HCT116 (cell line): Measurements from ENCODE around the gene TGFBR3. TPM values are rescaled to one million over a fixed set of nuclear protein-coding genes. Genes with fewer than 3 reads are reported as not detected.

Source experiments
- ATAC-seq: fragments of 200-7000 bp; cut with Tn5 transposase; 2 replicates; pipeline ENCODE4 v1.9.1; 2020; ENCODE audit warnings: mild to moderate bottlenecking, moderate library complexity
- BruUV-seq: library from RNA; stranded (reverse); fragments of 400-500 nt; replicated peaks from 2 replicates; lab custom pipeline; 2021; lab: Mats Ljungman, UMichigan
- CTCF ChIA-PET: fragments of 300-600 bp; sonication (Branson Sonifier 250); formaldehyde crosslinking; loops from one replicate; lab custom pipeline; 2021; ENCODE audit warnings: antibody characterized with exemption; lab: Charles Lee
- POLR2A ChIA-PET: fragments of 300-600, 350-600 bp; sonication (Branson Sonifier 250); formaldehyde crosslinking; loops from one replicate; lab custom pipeline; 2021; ENCODE audit warnings: antibody characterized with exemption; lab: Charles Lee
- RAD21 ChIA-PET, 2 experiments: fragments of 300-600 bp; sonication (Branson Sonifier 250); formaldehyde crosslinking; loops; one replicate each; lab custom pipeline; 2023; ENCODE audit warnings: low total read pairs in 2 of 2; ENCODE audit not compliant: uncharacterized antibody in 2 of 2, unreplicated experiment in 2 of 2, low non-redundant PET in 1 of 2; lab: Charles Lee
- DNase-seq: peaks from one replicate; pipeline ENCODE4 v3.0.0-alpha.2; 2010; ENCODE audit warnings: low read depth, low spot score
- H2AFZ ChIP-seq: fragments of 200-600 bp; shearing (Covaris generic), sonication (generic); 2 replicates; pipeline ENCODE4 v1.6.1; 2017; ENCODE audit warnings: low read depth, mixed run types, mixed read lengths, antibody characterized with exemption, low read length; ENCODE audit not compliant: poor library complexity, severe bottlenecking
- H3K27ac ChIP-seq: 2 replicates; pipeline ENCODE4 v1.5.1; 2012; ENCODE audit warnings: low read depth, low read length
- H3K27me3 ChIP-seq: fragments of 200-600 bp; sonication (generic); 2 replicates; pipeline ENCODE4 v1.6.1; 2016; ENCODE audit warnings: mixed run types, low read length, mixed read lengths; ENCODE audit not compliant: insufficient read depth
- H3K36me3 ChIP-seq, 2 experiments: fragments of 200-500 bp in 1 of 2; fragments of 200-600 bp in 1 of 2; sonication (Bioruptor generic) in 1 of 2; sonication (generic) in 1 of 2; 2 replicates each; pipeline versions ENCODE4 v1.5.1 to v1.6.1; 2014 to 2016; ENCODE audit warnings: low read length in 2 of 2, inconsistent platforms in 1 of 2, mixed read lengths in 1 of 2, mixed run types in 1 of 2; ENCODE audit not compliant: insufficient read depth in 2 of 2, control insufficient read depth in 1 of 2
- H3K4me1 ChIP-seq, 2 experiments: fragments of 200-600 bp in 1 of 2; sonication (generic) in 1 of 2; 2 replicates each; pipeline versions ENCODE4 v1.5.1 to v1.6.1; 2012 to 2017; ENCODE audit warnings: low read length in 2 of 2, inconsistent platforms in 1 of 2, mild to moderate bottlenecking in 1 of 2, mixed read lengths in 1 of 2, mixed run types in 1 of 2, moderate library complexity in 1 of 2; ENCODE audit not compliant: insufficient read depth in 2 of 2, control insufficient read depth in 1 of 2
- H3K4me2 ChIP-seq: fragments of 200-600 bp; sonication (generic); 2 replicates; pipeline ENCODE4 v1.6.1; 2017; ENCODE audit warnings: mixed run types, low read length, mixed read lengths
- H3K4me3 ChIP-seq, 2 experiments: fragments of 200-600 bp in 1 of 2; sonication (generic) in 1 of 2; replicated peaks in 1 of 2; 2 replicates each; pipeline ENCODE4 v1.5.1; 2011 to 2016; ENCODE audit warnings: low read length in 2 of 2, control low read depth in 1 of 2, low read depth in 1 of 2, mild to moderate bottlenecking in 1 of 2, mixed read lengths in 1 of 2, mixed run types in 1 of 2
- H3K79me2 ChIP-seq: fragments of 200-600 bp; sonication (generic); 2 replicates; pipeline ENCODE4 v1.6.1; 2017; ENCODE audit warnings: mild to moderate bottlenecking, mixed run types, low read length, moderate library complexity, mixed read lengths; ENCODE audit not compliant: insufficient read depth
- H3K9ac ChIP-seq: fragments of 200-600 bp; sonication (generic); 2 replicates; pipeline ENCODE4 v1.6.1; 2016; ENCODE audit warnings: low read length, mixed read lengths
- H3K9me2 ChIP-seq: fragments of 200-600 bp; sonication (generic), shearing (Covaris generic); 2 replicates; pipeline ENCODE4 v1.6.1; 2017; ENCODE audit warnings: mixed run types, mild to moderate bottlenecking, moderate library complexity; ENCODE audit not compliant: insufficient read depth
- H3K9me3 ChIP-seq, 2 experiments: fragments of 200-500 bp in 1 of 2; fragments of 200-600 bp in 1 of 2; sonication (Bioruptor generic) in 1 of 2; sonication (generic) in 1 of 2; 2 replicates each; pipeline ENCODE4 v1.6.1; 2014 to 2017; ENCODE audit warnings: low read length in 2 of 2, mixed read lengths in 2 of 2, inconsistent platforms in 1 of 2, low read depth in 1 of 2, mild to moderate bottlenecking in 1 of 2, mixed run types in 1 of 2, moderate library complexity in 1 of 2; ENCODE audit not compliant: control insufficient read depth in 1 of 2, insufficient read depth in 1 of 2
- H4K20me1 ChIP-seq: fragments of 200-600 bp; sonication (generic), shearing (Covaris generic); 2 replicates; pipeline ENCODE4 v1.6.1; 2017; ENCODE audit warnings: mixed run types, mild to moderate bottlenecking, moderate library complexity; ENCODE audit not compliant: insufficient read depth
- CBX3 ChIP-seq: IDR thresholded peaks from 2 replicates; pipeline ENCODE4 v1.6.1; 2012; ENCODE audit warnings: low read depth
- EGR1 ChIP-seq: IDR thresholded peaks from 2 replicates; pipeline ENCODE4 v1.6.1; 2012; ENCODE audit warnings: low read depth
- ELF1 ChIP-seq: IDR thresholded peaks from 2 replicates; pipeline ENCODE4 v1.6.1; 2012; ENCODE audit warnings: low read depth, borderline replicate concordance
- EZH2 ChIP-seq: fragments of 200-600 bp; sonication (generic); IDR thresholded peaks from 2 replicates; pipeline ENCODE4 v1.6.1; 2017; ENCODE audit warnings: antibody characterized with exemption, mixed run types
- EZH2phosphoT487 ChIP-seq: fragments of 200-600 bp; IDR thresholded peaks from 2 replicates; pipeline ENCODE4 v1.6.1; 2018; ENCODE audit warnings: antibody characterized with exemption, borderline replicate concordance
- FOSL1 ChIP-seq: IDR thresholded peaks from 2 replicates; pipeline ENCODE4 v1.6.1; 2012; ENCODE audit warnings: low read depth
- JUND ChIP-seq: IDR thresholded peaks from 2 replicates; pipeline ENCODE4 v1.6.1; 2012
- POLR2AphosphoS5 ChIP-seq: IDR thresholded peaks from 2 replicates; pipeline ENCODE4 v1.6.1; 2011; ENCODE audit warnings: mild to moderate bottlenecking, low read depth, low read length, moderate library complexity
- RAD21 ChIP-seq: IDR thresholded peaks from 2 replicates; pipeline ENCODE4 v1.6.1; 2012; ENCODE audit warnings: low read depth, mild to moderate bottlenecking
- SRF ChIP-seq: IDR thresholded peaks from 2 replicates; pipeline ENCODE4 v1.6.1; 2012; ENCODE audit warnings: low read depth
- TCF7L2 ChIP-seq: IDR thresholded peaks from 2 replicates; pipeline ENCODE4 v1.7.0; 2011; ENCODE audit warnings: borderline replicate concordance, inconsistent platforms; ENCODE audit not compliant: insufficient read depth, insufficient read length; ENCODE audit errors: extremely low read depth
- intact Hi-C: fragments of 100-400 bp; cut with micrococcal nuclease; formaldehyde crosslinking; loops from 2 replicates; pipeline ENCODE4 v1.10.0; 2022
- total RNA-seq: library from RNA; stranded (reverse); gene quantifications from one replicate; pipeline ENCODE4 v1.2.1, GENCODE V29; 2021; ENCODE audit not compliant: unreplicated experiment
- TF ChIP-seq, protein P1 (sequence below), 3 experiments: fragments of 200-600 bp in 1 of 3; sonication (generic) in 1 of 3; IDR thresholded peaks in 2 of 3; conservative IDR thresholded peaks in 1 of 3; 2 replicates each; pipeline ENCODE4 v1.5.1; 2012 to 2017; ENCODE audit warnings: low read depth in 2 of 3, low read length in 2 of 3, antibody characterized with exemption in 1 of 3, borderline replicate concordance in 1 of 3, control low read depth in 1 of 3, mild to moderate bottlenecking in 1 of 3, mixed read lengths in 1 of 3, mixed run types in 1 of 3, moderate library complexity in 1 of 3; ENCODE audit not compliant: insufficient read depth in 1 of 3
- TF ChIP-seq, protein P2 (sequence below): IDR thresholded peaks from 2 replicates; pipeline ENCODE4 v1.6.1; 2012; ENCODE audit warnings: low read depth
- TF ChIP-seq, protein P3 (sequence below): IDR thresholded peaks from 2 replicates; pipeline ENCODE4 v1.6.1; 2012

The TGFBR3 gene
- total RNA-seq, 1 experiment from 2014 or later, result 7.1 TPM

DNA sequence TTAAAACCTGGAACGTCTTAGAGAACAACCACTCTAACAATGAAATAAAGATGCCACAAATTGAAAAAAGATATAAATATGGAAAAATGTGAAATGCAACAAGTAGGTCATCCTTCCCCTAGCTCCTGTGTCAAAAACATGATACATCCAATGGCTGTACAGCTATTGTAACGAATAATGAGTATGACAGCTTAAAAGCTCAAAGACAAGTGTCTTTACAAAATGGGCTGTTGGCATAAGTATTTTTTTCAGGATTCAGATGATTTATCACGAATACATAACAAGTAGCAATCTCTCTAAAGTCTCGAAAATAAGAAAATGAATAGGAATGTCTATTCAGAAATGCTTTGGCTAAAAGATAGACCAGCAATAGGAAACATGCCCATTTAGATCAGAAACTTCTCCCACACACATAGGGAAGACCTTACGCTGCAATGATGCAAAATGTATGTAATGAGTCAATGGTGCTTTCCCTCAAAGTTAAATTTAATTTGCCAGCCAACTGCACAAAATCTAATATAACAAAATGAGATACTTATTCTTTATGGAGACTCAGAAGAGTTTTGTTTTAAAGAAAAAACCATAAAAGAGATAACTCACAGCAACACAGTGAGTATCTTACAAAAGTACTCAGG lies 8.3 kb downstream of the TGFBR3 start:
- ATAC-seq, result no peak
- Histone ChIP-seq H3K9ac (no peak overlapping the region), H3K27ac (no peak overlapping the region), H3K27me3 (no peaks in the 10 kb centered on the region), H2AFZ (no peak overlapping the region), H3K9me3 (no peaks in the 10 kb centered on the region), H3K4me1 (peaks cover 12 to 13% of the 10 kb centered on the region in 2 experiments), H3K79me2 (no peaks in the 10 kb centered on the region), H3K4me3 (no peak overlapping the region), H3K9me2 (no peaks in the 10 kb centered on the region), H3K36me3 (no peaks in the 10 kb centered on the region)
- DNase-seq, result no peak
- BruUV-seq, result no TSS peak
- TF ChIP-seq POLR2AphosphoS5 (no peak), EZH2 (no peak), JUND (no peak)
- TF ChIP-seq, protein P1, sequence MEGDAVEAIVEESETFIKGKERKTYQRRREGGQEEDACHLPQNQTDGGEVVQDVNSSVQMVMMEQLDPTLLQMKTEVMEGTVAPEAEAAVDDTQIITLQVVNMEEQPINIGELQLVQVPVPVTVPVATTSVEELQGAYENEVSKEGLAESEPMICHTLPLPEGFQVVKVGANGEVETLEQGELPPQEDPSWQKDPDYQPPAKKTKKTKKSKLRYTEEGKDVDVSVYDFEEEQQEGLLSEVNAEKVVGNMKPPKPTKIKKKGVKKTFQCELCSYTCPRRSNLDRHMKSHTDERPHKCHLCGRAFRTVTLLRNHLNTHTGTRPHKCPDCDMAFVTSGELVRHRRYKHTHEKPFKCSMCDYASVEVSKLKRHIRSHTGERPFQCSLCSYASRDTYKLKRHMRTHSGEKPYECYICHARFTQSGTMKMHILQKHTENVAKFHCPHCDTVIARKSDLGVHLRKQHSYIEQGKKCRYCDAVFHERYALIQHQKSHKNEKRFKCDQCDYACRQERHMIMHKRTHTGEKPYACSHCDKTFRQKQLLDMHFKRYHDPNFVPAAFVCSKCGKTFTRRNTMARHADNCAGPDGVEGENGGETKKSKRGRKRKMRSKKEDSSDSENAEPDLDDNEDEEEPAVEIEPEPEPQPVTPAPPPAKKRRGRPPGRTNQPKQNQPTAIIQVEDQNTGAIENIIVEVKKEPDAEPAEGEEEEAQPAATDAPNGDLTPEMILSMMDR (IDR thresholded peaks at IDR 0.05 in 2 of 3, conservative IDR thresholded peaks at IDR 0.05 in 1 of 3; ENCODE audit: borderline replicate concordance in 1 of 3, insufficient read depth in 1 of 3, low read depth in 2 of 3, low read length in 2 of 3), result no peak
- TF ChIP-seq, all 23 proteins: peak for 0
- CTCF ChIA-PET, result no interaction called here
- RAD21 ChIA-PET, result no interaction called here
- no peaks in the 10 kb centered on the region for H4K20me1 ChIP-seq
- intact Hi-C loops, result no loop called here
- POLR2A ChIA-PET, result no interaction called here
- H3K4me2 ChIP-seq, result no peak overlapping the region

DNA sequence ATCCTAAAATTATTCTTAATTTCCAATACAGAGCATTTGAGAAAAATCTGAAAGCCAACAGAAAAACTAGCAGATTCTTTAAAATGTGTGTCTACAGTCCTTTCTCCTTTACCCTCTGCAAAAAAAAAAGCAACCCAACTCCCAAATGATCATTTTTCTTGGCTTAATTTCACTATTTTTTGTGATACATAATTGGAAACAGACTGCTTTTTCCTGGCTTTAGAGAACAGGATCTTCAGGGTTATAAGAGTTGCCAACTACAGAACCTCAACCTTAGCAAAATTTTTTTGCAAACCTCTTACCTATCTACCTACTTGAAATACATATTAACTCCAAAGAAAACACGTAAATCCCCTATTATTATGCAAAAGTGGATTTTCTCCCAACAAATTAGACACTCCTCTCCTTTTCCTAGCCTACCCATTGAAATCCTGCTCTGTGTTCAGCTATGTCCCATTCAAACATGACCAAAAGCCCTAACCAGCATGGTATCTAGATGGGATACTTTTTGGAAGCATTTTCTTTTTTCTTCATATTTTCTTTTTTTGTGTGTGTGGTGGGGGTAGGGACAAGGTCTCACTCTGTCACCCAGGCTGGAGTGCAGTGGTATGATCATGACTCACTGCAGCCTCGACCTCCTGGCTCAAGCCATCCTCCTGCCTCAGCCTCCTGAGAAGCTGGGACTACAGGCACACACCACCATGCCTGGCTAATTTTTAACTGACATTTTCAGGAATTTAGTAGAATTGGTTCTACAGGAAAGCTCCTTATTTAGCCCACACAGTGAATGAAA lies 9.0 kb downstream of the TGFBR3 start:
- intact Hi-C loops, result no loop called here
- H4K20me1 ChIP-seq, result no peaks in the 10 kb centered on the region
- ChIA-PET POLR2A (no interaction called here), RAD21 (no interaction called here), CTCF (no interaction called here)
- no peaks in the 10 kb centered on the region for H3K9me2 ChIP-seq
- H3K27me3 ChIP-seq, result no peaks in the 10 kb centered on the region
- no peak overlapping the region for H3K9ac ChIP-seq
- no peak overlapping the region for H2AFZ ChIP-seq
- H3K4me1 ChIP-seq, result peaks cover 19 to 20% of the 10 kb centered on the region in 2 experiments
- H3K9me3 ChIP-seq, result no peaks in the 10 kb centered on the region
- H3K36me3 ChIP-seq, result no peaks in the 10 kb centered on the region
- no peak for DNase-seq
- no peak overlapping the region for H3K4me2 ChIP-seq
- no TSS peak for BruUV-seq
- no peaks in the 10 kb centered on the region for H3K79me2 ChIP-seq
- no peak for ATAC-seq
- no peak overlapping the region for H3K27ac ChIP-seq
- no peak overlapping the region for H3K4me3 ChIP-seq
- TF ChIP-seq EZH2 (no peak), TCF7L2 (no peak), RAD21 (no peak), ELF1 (no peak), CBX3 (no peak), SRF (no peak), EZH2phosphoT487 (no peak), FOSL1 (no peak), EGR1 (no peak)
- TF ChIP-seq, protein P2, sequence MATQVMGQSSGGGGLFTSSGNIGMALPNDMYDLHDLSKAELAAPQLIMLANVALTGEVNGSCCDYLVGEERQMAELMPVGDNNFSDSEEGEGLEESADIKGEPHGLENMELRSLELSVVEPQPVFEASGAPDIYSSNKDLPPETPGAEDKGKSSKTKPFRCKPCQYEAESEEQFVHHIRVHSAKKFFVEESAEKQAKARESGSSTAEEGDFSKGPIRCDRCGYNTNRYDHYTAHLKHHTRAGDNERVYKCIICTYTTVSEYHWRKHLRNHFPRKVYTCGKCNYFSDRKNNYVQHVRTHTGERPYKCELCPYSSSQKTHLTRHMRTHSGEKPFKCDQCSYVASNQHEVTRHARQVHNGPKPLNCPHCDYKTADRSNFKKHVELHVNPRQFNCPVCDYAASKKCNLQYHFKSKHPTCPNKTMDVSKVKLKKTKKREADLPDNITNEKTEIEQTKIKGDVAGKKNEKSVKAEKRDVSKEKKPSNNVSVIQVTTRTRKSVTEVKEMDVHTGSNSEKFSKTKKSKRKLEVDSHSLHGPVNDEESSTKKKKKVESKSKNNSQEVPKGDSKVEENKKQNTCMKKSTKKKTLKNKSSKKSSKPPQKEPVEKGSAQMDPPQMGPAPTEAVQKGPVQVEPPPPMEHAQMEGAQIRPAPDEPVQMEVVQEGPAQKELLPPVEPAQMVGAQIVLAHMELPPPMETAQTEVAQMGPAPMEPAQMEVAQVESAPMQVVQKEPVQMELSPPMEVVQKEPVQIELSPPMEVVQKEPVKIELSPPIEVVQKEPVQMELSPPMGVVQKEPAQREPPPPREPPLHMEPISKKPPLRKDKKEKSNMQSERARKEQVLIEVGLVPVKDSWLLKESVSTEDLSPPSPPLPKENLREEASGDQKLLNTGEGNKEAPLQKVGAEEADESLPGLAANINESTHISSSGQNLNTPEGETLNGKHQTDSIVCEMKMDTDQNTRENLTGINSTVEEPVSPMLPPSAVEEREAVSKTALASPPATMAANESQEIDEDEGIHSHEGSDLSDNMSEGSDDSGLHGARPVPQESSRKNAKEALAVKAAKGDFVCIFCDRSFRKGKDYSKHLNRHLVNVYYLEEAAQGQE, result no peak
- TF ChIP-seq, protein P3, sequence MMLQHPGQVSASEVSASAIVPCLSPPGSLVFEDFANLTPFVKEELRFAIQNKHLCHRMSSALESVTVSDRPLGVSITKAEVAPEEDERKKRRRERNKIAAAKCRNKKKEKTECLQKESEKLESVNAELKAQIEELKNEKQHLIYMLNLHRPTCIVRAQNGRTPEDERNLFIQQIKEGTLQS, result no peak
